Muscle of arm (tissue), 12 donors: ENCODE measurements around the gene PPP2R5C. TPM values are rescaled to one million over a fixed set of nuclear protein-coding genes. Genes with fewer than 3 reads are reported as not detected.

ENCODE experiments used
- DNase-seq: peaks from one replicate; pipeline ENCODE4 v3.0.0-alpha.2; 2013
- polyA plus RNA-seq, 12 donors: library from polyadenylated mRNA; unstranded; fragments of 120-200 nt; gene quantifications; one replicate each; pipeline ENCODE4 v1.2.1, GENCODE V29; 2013; ENCODE audit not compliant: insufficient read length in 12 of 12

The PPP2R5C gene
- polyA plus RNA-seq, 12 donors, result 59.5 to 103 (median 74.5) TPM; not detected in 1

GRCh38 chr14:101884089-101884933 is 122.8 kb downstream of the PPP2R5C start:
- no peak for DNase-seq

- DNase-seq, result no peak
Measured at GRCh38 chr14:101884934-101885576, 123.5 kb downstream of the PPP2R5C start.

GRCh38 chr14:101887219-101887618 is 125.7 kb downstream of the PPP2R5C start:
- no peak for DNase-seq

GRCh38 chr14:101888182-101888581 is 126.7 kb downstream of the PPP2R5C start:
- no peak for DNase-seq

GRCh38 chr14:101889366-101889765 is 127.9 kb downstream of the PPP2R5C start:
- no peak for DNase-seq

GRCh38 chr14:101889898-101890297 is 128.4 kb downstream of the PPP2R5C start:
- DNase-seq, result no peak

GRCh38 chr14:101891471-101891870 is 130.0 kb downstream of the PPP2R5C start:
- no peak for DNase-seq

GRCh38 chr14:101893759-101894158 is 132.2 kb downstream of the PPP2R5C start:
- no peak for DNase-seq

- no peak for DNase-seq
Measured at GRCh38 chr14:101894365-101895081, 133.0 kb downstream of the PPP2R5C start.

- no peak for DNase-seq
Measured at GRCh38 chr14:101895256-101895655, 133.7 kb downstream of the PPP2R5C start.

GRCh38 chr14:101897326-101897725 is 135.8 kb downstream of the PPP2R5C start:
- DNase-seq, result no peak

GRCh38 chr14:101898416-101898815 is 136.9 kb downstream of the PPP2R5C start:
- no peak for DNase-seq

GRCh38 chr14:101899263-101899662 is 137.8 kb downstream of the PPP2R5C start:
- no peak for DNase-seq

- DNase-seq, result no peak
Measured at GRCh38 chr14:101900253-101900652, 138.7 kb downstream of the PPP2R5C start.

GRCh38 chr14:101903111-101903561 is 141.6 kb downstream of the PPP2R5C start:
- no peak for DNase-seq

GRCh38 chr14:101905614-101906013 is 144.1 kb downstream of the PPP2R5C start:
- DNase-seq, result no peak

GRCh38 chr14:101906645-101907044 is 145.1 kb downstream of the PPP2R5C start:
- DNase-seq, result no peak

- no peak for DNase-seq
Measured at GRCh38 chr14:101907619-101908018, 146.1 kb downstream of the PPP2R5C start.

GRCh38 chr14:101908795-101909194 is 147.3 kb downstream of the PPP2R5C start:
- no peak for DNase-seq

- no peak for DNase-seq
Measured at GRCh38 chr14:101909371-101910096, 148.0 kb downstream of the PPP2R5C start.

GRCh38 chr14:101912841-101913240 is 151.3 kb downstream of the PPP2R5C start:
- no peak for DNase-seq

GRCh38 chr14:101914083-101914482 is 152.6 kb downstream of the PPP2R5C start:
- no peak for DNase-seq
